Measurements from ENCODE around the gene WSCD2.

The WSCD2 gene

GRCh38 chr12:108237272-108237671, 108.2 kb downstream of the WSCD2 start:
- no peaks in the 10 kb centered on the region for H3K27me3 ChIP-seq (ENCODE audit: control insufficient read depth in 1 of 2, insufficient read depth in 2 of 2, low read length in 2 of 2)
- no peak overlapping the region for H3K9ac ChIP-seq (ENCODE audit: low read depth in 1 of 2, low read length in 2 of 2)
- no peak overlapping the region for H3K4me3 ChIP-seq (ENCODE audit: low read depth in 1 of 2, low read length in 2 of 2)
- H3K4me1 ChIP-seq (ENCODE audit: control insufficient read depth in 1 of 2, insufficient read depth in 2 of 2, low read length in 2 of 2): no peaks in the 10 kb centered on the region
- no peak overlapping the region for H3K27ac ChIP-seq (ENCODE audit: low read depth, low read length)
- H3K9me3 ChIP-seq (ENCODE audit: control insufficient read depth in 1 of 2, low read length in 2 of 2): peaks cover 0 to 4% of the 10 kb centered on the region in 2 donors
- no peaks in the 10 kb centered on the region for H3K36me3 ChIP-seq (ENCODE audit: control insufficient read depth in 1 of 2, insufficient read depth in 2 of 2, low read length in 2 of 2)

- Histone ChIP-seq H3K27ac (ENCODE audit: low read depth, low read length) (no peak overlapping the region), H3K9me3 (ENCODE audit: control insufficient read depth in 1 of 2, low read length in 2 of 2) (peaks cover 0 to 4% of the 10 kb centered on the region in 2 donors), H3K36me3 (ENCODE audit: control insufficient read depth in 1 of 2, insufficient read depth in 2 of 2, low read length in 2 of 2) (no peaks in the 10 kb centered on the region), H3K27me3 (ENCODE audit: control insufficient read depth in 1 of 2, insufficient read depth in 2 of 2, low read length in 2 of 2) (no peaks in the 10 kb centered on the region), H3K9ac (ENCODE audit: low read depth in 1 of 2, low read length in 2 of 2) (no peak overlapping the region), H3K4me1 (ENCODE audit: control insufficient read depth in 1 of 2, insufficient read depth in 2 of 2, low read length in 2 of 2) (no peaks in the 10 kb centered on the region), H3K4me3 (ENCODE audit: low read depth in 1 of 2, low read length in 2 of 2) (no peak overlapping the region)
These were observed 109.4 kb downstream of the WSCD2 start for GRCh38 chr12:108238474-108238873.

GRCh38 chr12:108239378-108239777, 110.3 kb downstream of the WSCD2 start:
- no peak overlapping the region for H3K9ac ChIP-seq (ENCODE audit: low read depth in 1 of 2, low read length in 2 of 2)
- H3K4me3 ChIP-seq (ENCODE audit: low read depth in 1 of 2, low read length in 2 of 2): no peak overlapping the region
- H3K27ac ChIP-seq (ENCODE audit: low read depth, low read length): no peak overlapping the region

GRCh38 chr12:108240027-108240785, 111.1 kb downstream of the WSCD2 start:
- no peaks in the 10 kb centered on the region for H3K27me3 ChIP-seq (ENCODE audit: control insufficient read depth in 1 of 2, insufficient read depth in 2 of 2, low read length in 2 of 2)
- no peaks in the 10 kb centered on the region for H3K36me3 ChIP-seq (ENCODE audit: control insufficient read depth in 1 of 2, insufficient read depth in 2 of 2, low read length in 2 of 2)
- no peaks in the 10 kb centered on the region for H3K4me1 ChIP-seq (ENCODE audit: control insufficient read depth in 1 of 2, insufficient read depth in 2 of 2, low read length in 2 of 2)
- peaks cover 0 to 4% of the 10 kb centered on the region in 2 donors for H3K9me3 ChIP-seq (ENCODE audit: control insufficient read depth in 1 of 2, low read length in 2 of 2)
- no peak overlapping the region for H3K9ac ChIP-seq (ENCODE audit: low read depth in 1 of 2, low read length in 2 of 2)
- H3K4me3 ChIP-seq (ENCODE audit: low read depth in 1 of 2, low read length in 2 of 2): no peak overlapping the region
- H3K27ac ChIP-seq (ENCODE audit: low read depth, low read length): no peak overlapping the region

More at GRCh38 chr12:108239378-108239777, 110.3 kb downstream of the WSCD2 start:
- Histone ChIP-seq H3K4me1 (ENCODE audit: control insufficient read depth in 1 of 2, insufficient read depth in 2 of 2, low read length in 2 of 2) (no peaks in the 10 kb centered on the region), H3K9me3 (ENCODE audit: control insufficient read depth in 1 of 2, low read length in 2 of 2) (peaks cover 0 to 4% of the 10 kb centered on the region in 2 donors), H3K36me3 (ENCODE audit: control insufficient read depth in 1 of 2, insufficient read depth in 2 of 2, low read length in 2 of 2) (no peaks in the 10 kb centered on the region), H3K27me3 (ENCODE audit: control insufficient read depth in 1 of 2, insufficient read depth in 2 of 2, low read length in 2 of 2) (no peaks in the 10 kb centered on the region)

- Histone ChIP-seq H3K9me3 (ENCODE audit: control insufficient read depth in 1 of 2, low read length in 2 of 2) (peaks cover 0 to 4% of the 10 kb centered on the region in 2 donors), H3K4me3 (ENCODE audit: low read depth in 1 of 2, low read length in 2 of 2) (no peak overlapping the region), H3K4me1 (ENCODE audit: control insufficient read depth in 1 of 2, insufficient read depth in 2 of 2, low read length in 2 of 2) (no peaks in the 10 kb centered on the region), H3K36me3 (ENCODE audit: control insufficient read depth in 1 of 2, insufficient read depth in 2 of 2, low read length in 2 of 2) (no peaks in the 10 kb centered on the region), H3K27me3 (ENCODE audit: control insufficient read depth in 1 of 2, insufficient read depth in 2 of 2, low read length in 2 of 2) (no peaks in the 10 kb centered on the region), H3K9ac (ENCODE audit: low read depth in 1 of 2, low read length in 2 of 2) (no peak overlapping the region), H3K27ac (ENCODE audit: low read depth, low read length) (no peak overlapping the region)
These were observed 111.8 kb downstream of the WSCD2 start for GRCh38 chr12:108240928-108241327.

- H3K4me3 ChIP-seq (ENCODE audit: low read depth in 1 of 2, low read length in 2 of 2): no peak overlapping the region
- H3K36me3 ChIP-seq (ENCODE audit: control insufficient read depth in 1 of 2, insufficient read depth in 2 of 2, low read length in 2 of 2): no peaks in the 10 kb centered on the region
- H3K9me3 ChIP-seq (ENCODE audit: control insufficient read depth in 1 of 2, low read length in 2 of 2): peaks cover 0 to 4% of the 10 kb centered on the region in 2 donors
These were observed 113.1 kb downstream of the WSCD2 start for GRCh38 chr12:108241986-108242703.

GRCh38 chr12:108247130-108247529, 118.0 kb downstream of the WSCD2 start:
- H3K9me3 ChIP-seq (ENCODE audit: control insufficient read depth in 1 of 2, low read length in 2 of 2): no peaks in the 10 kb centered on the region
- H3K36me3 ChIP-seq (ENCODE audit: control insufficient read depth in 1 of 2, insufficient read depth in 2 of 2, low read length in 2 of 2): no peaks in the 10 kb centered on the region
- no peaks in the 10 kb centered on the region for H3K4me1 ChIP-seq (ENCODE audit: control insufficient read depth in 1 of 2, insufficient read depth in 2 of 2, low read length in 2 of 2)
- H3K27me3 ChIP-seq (ENCODE audit: control insufficient read depth in 1 of 2, insufficient read depth in 2 of 2, low read length in 2 of 2): no peaks in the 10 kb centered on the region
- no peak overlapping the region for H3K9ac ChIP-seq (ENCODE audit: low read depth in 1 of 2, low read length in 2 of 2)
- no peak overlapping the region for H3K4me3 ChIP-seq (ENCODE audit: low read depth in 1 of 2, low read length in 2 of 2)
- no peak overlapping the region for H3K27ac ChIP-seq (ENCODE audit: low read depth, low read length)

More at GRCh38 chr12:108241986-108242703, 113.1 kb downstream of the WSCD2 start:
- H3K27ac ChIP-seq (ENCODE audit: low read depth, low read length): no peak overlapping the region
- no peaks in the 10 kb centered on the region for H3K27me3 ChIP-seq (ENCODE audit: control insufficient read depth in 1 of 2, insufficient read depth in 2 of 2, low read length in 2 of 2)
- no peaks in the 10 kb centered on the region for H3K4me1 ChIP-seq (ENCODE audit: control insufficient read depth in 1 of 2, insufficient read depth in 2 of 2, low read length in 2 of 2)
- H3K9ac ChIP-seq (ENCODE audit: low read depth in 1 of 2, low read length in 2 of 2): no peak overlapping the region

GRCh38 chr12:108248011-108248410, 118.9 kb downstream of the WSCD2 start:
- Histone ChIP-seq H3K4me3 (ENCODE audit: low read depth in 1 of 2, low read length in 2 of 2) (no peak overlapping the region), H3K4me1 (ENCODE audit: control insufficient read depth in 1 of 2, insufficient read depth in 2 of 2, low read length in 2 of 2) (no peaks in the 10 kb centered on the region), H3K9me3 (ENCODE audit: control insufficient read depth in 1 of 2, low read length in 2 of 2) (no peaks in the 10 kb centered on the region), H3K27me3 (ENCODE audit: control insufficient read depth in 1 of 2, insufficient read depth in 2 of 2, low read length in 2 of 2) (no peaks in the 10 kb centered on the region), H3K27ac (ENCODE audit: low read depth, low read length) (no peak overlapping the region), H3K9ac (ENCODE audit: low read depth in 1 of 2, low read length in 2 of 2) (no peak overlapping the region), H3K36me3 (ENCODE audit: control insufficient read depth in 1 of 2, insufficient read depth in 2 of 2, low read length in 2 of 2) (no peaks in the 10 kb centered on the region)

- Histone ChIP-seq H3K4me3 (ENCODE audit: low read depth in 1 of 2, low read length in 2 of 2) (no peak overlapping the region), H3K9ac (ENCODE audit: low read depth in 1 of 2, low read length in 2 of 2) (no peak overlapping the region), H3K27me3 (ENCODE audit: control insufficient read depth in 1 of 2, insufficient read depth in 2 of 2, low read length in 2 of 2) (no peaks in the 10 kb centered on the region), H3K4me1 (ENCODE audit: control insufficient read depth in 1 of 2, insufficient read depth in 2 of 2, low read length in 2 of 2) (no peaks in the 10 kb centered on the region), H3K27ac (ENCODE audit: low read depth, low read length) (no peak overlapping the region), H3K9me3 (ENCODE audit: control insufficient read depth in 1 of 2, low read length in 2 of 2) (no peaks in the 10 kb centered on the region), H3K36me3 (ENCODE audit: control insufficient read depth in 1 of 2, insufficient read depth in 2 of 2, low read length in 2 of 2) (no peaks in the 10 kb centered on the region)
These were observed 123.4 kb downstream of the WSCD2 start for GRCh38 chr12:108252523-108252922.

- Histone ChIP-seq H3K36me3 (ENCODE audit: control insufficient read depth in 1 of 2, insufficient read depth in 2 of 2, low read length in 2 of 2) (no peaks in the 10 kb centered on the region), H3K4me1 (ENCODE audit: control insufficient read depth in 1 of 2, insufficient read depth in 2 of 2, low read length in 2 of 2) (no peaks in the 10 kb centered on the region), H3K9me3 (ENCODE audit: control insufficient read depth in 1 of 2, low read length in 2 of 2) (no peaks in the 10 kb centered on the region), H3K4me3 (ENCODE audit: low read depth in 1 of 2, low read length in 2 of 2) (no peak overlapping the region), H3K9ac (ENCODE audit: low read depth in 1 of 2, low read length in 2 of 2) (no peak overlapping the region), H3K27ac (ENCODE audit: low read depth, low read length) (no peak overlapping the region), H3K27me3 (ENCODE audit: control insufficient read depth in 1 of 2, insufficient read depth in 2 of 2, low read length in 2 of 2) (no peaks in the 10 kb centered on the region)
These were observed 124.5 kb downstream of the WSCD2 start for GRCh38 chr12:108253540-108253939.
